GM12878 (cell line): Measurements from ENCODE around the gene CNKSR3. TPM values are rescaled to one million over a fixed set of nuclear protein-coding genes. Genes with fewer than 3 reads are reported as not detected.

ENCODE experiments used
- ATAC-seq: fragments of 200-7000 bp; cut with Tn5 transposase; 3 replicates; pipeline ENCODE4 v1.9.1; 2020; ENCODE audit warnings: mild to moderate bottlenecking, moderate library complexity
- BruUV-seq: library from RNA; stranded (reverse); fragments of 400-500 nt; replicated peaks from 2 replicates; lab custom pipeline; 2021; lab: Mats Ljungman, UMichigan
- CTCF ChIA-PET: fragments of 300-600 bp; sonication (Branson Sonifier 250); formaldehyde crosslinking; extraction: SDS; loops from one replicate; lab custom pipeline; 2021; ENCODE audit warnings: inconsistent platforms; lab: Yijun Ruan, JAX
- POLR2A ChIA-PET: fragments of 350-600 bp; formaldehyde crosslinking; extraction: SDS; loops from one replicate; lab custom pipeline; 2021; ENCODE audit warnings: inconsistent platforms; lab: Charles Lee
- RAD21 ChIA-PET: fragments of 300-600 bp; sonication (Branson Sonifier 250); formaldehyde crosslinking; loops from one replicate; lab custom pipeline; 2023; ENCODE audit warnings: antibody characterized with exemption; ENCODE audit not compliant: unreplicated experiment; lab: Charles Lee
- SMC1A ChIA-PET: fragments of 300-600 bp; sonication (Branson Sonifier 250); formaldehyde crosslinking; loops from one replicate; lab custom pipeline; 2023; ENCODE audit not compliant: unreplicated experiment, uncharacterized antibody; lab: Charles Lee
- DNase-seq: peaks from one replicate; pipeline ENCODE4 v3.0.0-alpha.2; 2011; ENCODE audit warnings: low read depth, low spot score
- FAIRE-seq: peaks from 3 replicates; lab custom pipeline; 2011; peaks lifted over from hg19 to GRCh38; lab: Jason Lieb, UNC
- H2AFZ ChIP-seq: 2 replicates; pipeline ENCODE4 v1.6.0; 2011; ENCODE audit warnings: low read depth, low read length, control low read depth; ENCODE audit not compliant: control insufficient read depth
- H3K27ac ChIP-seq: 2 replicates; pipeline ENCODE4 v1.5.1; 2011; ENCODE audit warnings: control low read depth; ENCODE audit not compliant: control insufficient read depth, insufficient read depth
- H3K27me3 ChIP-seq, 2 experiments: replicated peaks in 1 of 2; 2 replicates each; pipeline versions ENCODE4 v1.6.0 to v1.6.1; 2011; ENCODE audit warnings: low read length in 1 of 2; ENCODE audit not compliant: control insufficient read depth in 2 of 2, insufficient read depth in 2 of 2
- H3K36me3 ChIP-seq, 2 experiments: 2 replicates each; pipeline ENCODE4 v1.5.1; 2011; ENCODE audit warnings: low read length in 1 of 2; ENCODE audit not compliant: control insufficient read depth in 2 of 2, insufficient read depth in 2 of 2
- H3K4me1 ChIP-seq: 2 replicates; pipeline ENCODE4 v1.6.1; 2011; ENCODE audit warnings: mild to moderate bottlenecking, low read length, moderate library complexity, mixed read lengths; ENCODE audit not compliant: control insufficient read depth, insufficient read depth
- H3K4me2 ChIP-seq: 2 replicates; pipeline ENCODE4 v1.6.0; 2011; ENCODE audit warnings: control low read depth; ENCODE audit not compliant: control insufficient read depth, insufficient read depth
- H3K4me3 ChIP-seq: fragments of 200-600 bp; sonication (generic); 2 replicates; pipeline ENCODE4 v1.5.1; 2016
- H3K79me2 ChIP-seq: 2 replicates; pipeline ENCODE4 v1.6.0; 2011; ENCODE audit warnings: low read length; ENCODE audit not compliant: control insufficient read depth, insufficient read depth
- H3K9ac ChIP-seq: 2 replicates; pipeline ENCODE4 v1.8.0; 2011; ENCODE audit warnings: low read length, control low read depth, mixed read lengths; ENCODE audit not compliant: control insufficient read depth, insufficient read depth
- H3K9me3 ChIP-seq: replicated peaks from 3 replicates; pipeline ENCODE4 v1.5.1; 2011; ENCODE audit warnings: mild to moderate bottlenecking, low read length; ENCODE audit not compliant: control insufficient read depth, insufficient read depth
- H4K20me1 ChIP-seq: 2 replicates; pipeline ENCODE4 v1.6.0; 2011; ENCODE audit not compliant: control insufficient read depth, insufficient read depth
- BMI1 ChIP-seq: fragments of 450-650 bp; IDR thresholded peaks from 2 replicates; pipeline ENCODE4 v1.6.1; 2016; ENCODE audit warnings: mild to moderate bottlenecking, moderate library complexity, borderline replicate concordance
- CREM ChIP-seq: IDR thresholded peaks from 2 replicates; pipeline ENCODE4 v1.6.1; 2014; ENCODE audit warnings: antibody characterized with exemption, low read depth
- GATAD2B ChIP-seq: fragments of 450-650 bp; conservative IDR thresholded peaks from 2 replicates; pipeline ENCODE4 v1.6.1; 2017; ENCODE audit warnings: low read depth, mild to moderate bottlenecking, moderate library complexity
- HCFC1 ChIP-seq: fragments of 150-350 bp; IDR thresholded peaks from 2 replicates; pipeline ENCODE4 v1.6.1; 2014; ENCODE audit warnings: low read length
- TCF7 ChIP-seq: IDR thresholded peaks from 2 replicates; pipeline ENCODE4 v1.6.1; 2014; ENCODE audit warnings: antibody characterized with exemption, borderline replicate concordance
- WGBS: methylation state at CpG from one replicate; pipeline ENCODE4 v1.1.6; 2016; ENCODE audit warnings: low lambda C conversion rate; ENCODE audit not compliant: insufficient replicate concordance, insufficient coverage; ENCODE audit errors: missing lambda C conversion rate; 5-methylcytosine and 5-hydroxymethylcytosine counted together
- in situ Hi-C: fragments of 300-500 bp; cut with MboI; formaldehyde crosslinking; loops from 9 replicates; pipeline ENCODE4 v1.14.3; 2018; ENCODE audit warnings: mixed read lengths
- intact Hi-C: fragments of 100-400 bp; cut with micrococcal nuclease; formaldehyde crosslinking; loops from one replicate; pipeline ENCODE4 v1.14.2; 2022; ENCODE audit not compliant: unreplicated experiment
- polyA plus RNA-seq, 11 experiments: library from polyadenylated mRNA; depleted of rRNA in 4 of 11; unstranded in 6 of 11; stranded (reverse) in 5 of 11; fragments of >200 nt; fragmentation: Nextera tagmentation in 4 of 11; fragmentation: Illumina TruSeq in 1 of 11; extraction: Ambion mirVana in 4 of 11; extraction: Trizol in 1 of 11; gene quantifications; 1 replicate in 1 of 11; 2 replicates in 10 of 11; pipeline versions ENCODE4 v1.2.1 to v1.2.3, GENCODE V29; 2011 to 2016; ENCODE audit warnings: inconsistent platforms in 2 of 11, missing spikeins in 2 of 11, low read depth in 1 of 11
- total RNA-seq, 4 experiments: library from RNA; depleted of rRNA in 3 of 4; stranded (reverse); fragments of >200 nt in 3 of 4; fragmentation: Illumina TruSeq in 1 of 4; extraction: Trizol in 1 of 4; gene quantifications; 2 replicates each; pipeline versions ENCODE4 v1.2.1 to v1.2.3, GENCODE V29; 2013 to 2021
- TF ChIP-seq, protein P1 (sequence below): fragments of 450-650 bp; IDR thresholded peaks from 2 replicates; pipeline ENCODE4 v1.6.1; 2017; ENCODE audit warnings: mild to moderate bottlenecking, moderate library complexity
- TF ChIP-seq, protein P2 (sequence below): IDR thresholded peaks from 2 replicates; pipeline ENCODE4 v1.6.1; 2012; ENCODE audit warnings: low read depth, low read length, improper control_type of control experiment
- TF ChIP-seq, protein P3 (sequence below), 3 experiments: IDR thresholded peaks in 2 of 3; conservative IDR thresholded peaks in 1 of 3; 2 replicates each; pipeline ENCODE4 v1.5.1; 2011; ENCODE audit warnings: low read depth in 3 of 3, low read length in 3 of 3, mild to moderate bottlenecking in 3 of 3, control low read depth in 2 of 3, moderate library complexity in 2 of 3, inconsistent platforms in 1 of 3, mixed read lengths in 1 of 3; ENCODE audit not compliant: control insufficient read depth in 2 of 3, insufficient read depth in 1 of 3; ENCODE audit errors: extremely low read depth in 1 of 3
- TF ChIP-seq, protein P4 (sequence below): fragments of 450-650 bp; IDR thresholded peaks from 2 replicates; pipeline ENCODE4 v1.6.1; 2016; ENCODE audit warnings: mild to moderate bottlenecking, moderate library complexity, borderline replicate concordance

The CNKSR3 gene
- total and polyA plus RNA-seq, 10 of the 15 experiments (the other 5 are each of a cell fraction or from before 2014, with no cell fraction given): under 0.01 to 0.48 (median 0.12) TPM; not detected in 2

DNA sequence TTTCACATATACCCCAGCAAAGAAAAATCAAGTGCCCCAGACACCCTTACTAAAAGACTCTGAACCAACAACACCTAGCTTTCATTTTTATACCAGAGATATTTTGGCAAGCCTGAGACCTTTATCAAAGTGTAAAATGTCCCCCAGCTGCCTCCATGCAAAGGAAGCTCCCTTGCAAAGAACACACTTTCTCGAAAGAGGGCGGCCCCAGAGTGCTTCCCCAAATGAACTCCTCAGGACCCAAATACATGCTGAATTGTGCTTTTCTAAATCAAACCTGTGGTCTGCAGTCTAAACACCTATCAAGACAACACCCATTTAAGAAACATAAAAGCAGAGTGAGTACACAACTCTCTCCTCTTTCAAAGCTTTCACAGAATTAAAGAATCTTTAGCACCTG, 154.4 kb downstream of the CNKSR3 start:
- RAD21 ChIA-PET: no interaction called here
- Histone ChIP-seq H3K9ac (no peak overlapping the region), H3K36me3 (no peaks in the 10 kb centered on the region)
- intact Hi-C loops: loop anchor here (5.0 kb wide), 1 partner anchor 199 kb away; no protein-coding TSS in a partner anchor
- TF ChIP-seq, protein P1, sequence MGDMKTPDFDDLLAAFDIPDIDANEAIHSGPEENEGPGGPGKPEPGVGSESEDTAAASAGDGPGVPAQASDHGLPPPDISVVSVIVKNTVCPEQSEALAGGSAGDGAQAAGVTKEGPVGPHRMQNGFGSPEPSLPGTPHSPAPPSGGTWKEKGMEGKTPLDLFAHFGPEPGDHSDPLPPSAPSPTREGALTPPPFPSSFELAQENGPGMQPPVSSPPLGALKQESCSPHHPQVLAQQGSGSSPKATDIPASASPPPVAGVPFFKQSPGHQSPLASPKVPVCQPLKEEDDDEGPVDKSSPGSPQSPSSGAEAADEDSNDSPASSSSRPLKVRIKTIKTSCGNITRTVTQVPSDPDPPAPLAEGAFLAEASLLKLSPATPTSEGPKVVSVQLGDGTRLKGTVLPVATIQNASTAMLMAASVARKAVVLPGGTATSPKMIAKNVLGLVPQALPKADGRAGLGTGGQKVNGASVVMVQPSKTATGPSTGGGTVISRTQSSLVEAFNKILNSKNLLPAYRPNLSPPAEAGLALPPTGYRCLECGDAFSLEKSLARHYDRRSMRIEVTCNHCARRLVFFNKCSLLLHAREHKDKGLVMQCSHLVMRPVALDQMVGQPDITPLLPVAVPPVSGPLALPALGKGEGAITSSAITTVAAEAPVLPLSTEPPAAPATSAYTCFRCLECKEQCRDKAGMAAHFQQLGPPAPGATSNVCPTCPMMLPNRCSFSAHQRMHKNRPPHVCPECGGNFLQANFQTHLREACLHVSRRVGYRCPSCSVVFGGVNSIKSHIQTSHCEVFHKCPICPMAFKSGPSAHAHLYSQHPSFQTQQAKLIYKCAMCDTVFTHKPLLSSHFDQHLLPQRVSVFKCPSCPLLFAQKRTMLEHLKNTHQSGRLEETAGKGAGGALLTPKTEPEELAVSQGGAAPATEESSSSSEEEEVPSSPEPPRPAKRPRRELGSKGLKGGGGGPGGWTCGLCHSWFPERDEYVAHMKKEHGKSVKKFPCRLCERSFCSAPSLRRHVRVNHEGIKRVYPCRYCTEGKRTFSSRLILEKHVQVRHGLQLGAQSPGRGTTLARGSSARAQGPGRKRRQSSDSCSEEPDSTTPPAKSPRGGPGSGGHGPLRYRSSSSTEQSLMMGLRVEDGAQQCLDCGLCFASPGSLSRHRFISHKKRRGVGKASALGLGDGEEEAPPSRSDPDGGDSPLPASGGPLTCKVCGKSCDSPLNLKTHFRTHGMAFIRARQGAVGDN: no peak
- no peak for TF ChIP-seq BMI1
- TF ChIP-seq, protein P2, sequence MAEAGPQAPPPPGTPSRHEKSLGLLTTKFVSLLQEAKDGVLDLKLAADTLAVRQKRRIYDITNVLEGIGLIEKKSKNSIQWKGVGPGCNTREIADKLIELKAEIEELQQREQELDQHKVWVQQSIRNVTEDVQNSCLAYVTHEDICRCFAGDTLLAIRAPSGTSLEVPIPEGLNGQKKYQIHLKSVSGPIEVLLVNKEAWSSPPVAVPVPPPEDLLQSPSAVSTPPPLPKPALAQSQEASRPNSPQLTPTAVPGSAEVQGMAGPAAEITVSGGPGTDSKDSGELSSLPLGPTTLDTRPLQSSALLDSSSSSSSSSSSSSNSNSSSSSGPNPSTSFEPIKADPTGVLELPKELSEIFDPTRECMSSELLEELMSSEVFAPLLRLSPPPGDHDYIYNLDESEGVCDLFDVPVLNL: no peak
- TF ChIP-seq, protein P3, sequence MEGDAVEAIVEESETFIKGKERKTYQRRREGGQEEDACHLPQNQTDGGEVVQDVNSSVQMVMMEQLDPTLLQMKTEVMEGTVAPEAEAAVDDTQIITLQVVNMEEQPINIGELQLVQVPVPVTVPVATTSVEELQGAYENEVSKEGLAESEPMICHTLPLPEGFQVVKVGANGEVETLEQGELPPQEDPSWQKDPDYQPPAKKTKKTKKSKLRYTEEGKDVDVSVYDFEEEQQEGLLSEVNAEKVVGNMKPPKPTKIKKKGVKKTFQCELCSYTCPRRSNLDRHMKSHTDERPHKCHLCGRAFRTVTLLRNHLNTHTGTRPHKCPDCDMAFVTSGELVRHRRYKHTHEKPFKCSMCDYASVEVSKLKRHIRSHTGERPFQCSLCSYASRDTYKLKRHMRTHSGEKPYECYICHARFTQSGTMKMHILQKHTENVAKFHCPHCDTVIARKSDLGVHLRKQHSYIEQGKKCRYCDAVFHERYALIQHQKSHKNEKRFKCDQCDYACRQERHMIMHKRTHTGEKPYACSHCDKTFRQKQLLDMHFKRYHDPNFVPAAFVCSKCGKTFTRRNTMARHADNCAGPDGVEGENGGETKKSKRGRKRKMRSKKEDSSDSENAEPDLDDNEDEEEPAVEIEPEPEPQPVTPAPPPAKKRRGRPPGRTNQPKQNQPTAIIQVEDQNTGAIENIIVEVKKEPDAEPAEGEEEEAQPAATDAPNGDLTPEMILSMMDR (IDR thresholded peaks at IDR 0.05 in 2 of 3, conservative IDR thresholded peaks at IDR 0.05 in 1 of 3; ENCODE audit: control insufficient read depth in 2 of 3, extremely low read depth in 1 of 3, insufficient read depth in 1 of 3, low read depth in 3 of 3, low read length in 3 of 3): no peak
- TF ChIP-seq TCF7: no peak
- TF ChIP-seq GATAD2B: no peak
- no peak for TF ChIP-seq CREM
- TF ChIP-seq, protein P4, sequence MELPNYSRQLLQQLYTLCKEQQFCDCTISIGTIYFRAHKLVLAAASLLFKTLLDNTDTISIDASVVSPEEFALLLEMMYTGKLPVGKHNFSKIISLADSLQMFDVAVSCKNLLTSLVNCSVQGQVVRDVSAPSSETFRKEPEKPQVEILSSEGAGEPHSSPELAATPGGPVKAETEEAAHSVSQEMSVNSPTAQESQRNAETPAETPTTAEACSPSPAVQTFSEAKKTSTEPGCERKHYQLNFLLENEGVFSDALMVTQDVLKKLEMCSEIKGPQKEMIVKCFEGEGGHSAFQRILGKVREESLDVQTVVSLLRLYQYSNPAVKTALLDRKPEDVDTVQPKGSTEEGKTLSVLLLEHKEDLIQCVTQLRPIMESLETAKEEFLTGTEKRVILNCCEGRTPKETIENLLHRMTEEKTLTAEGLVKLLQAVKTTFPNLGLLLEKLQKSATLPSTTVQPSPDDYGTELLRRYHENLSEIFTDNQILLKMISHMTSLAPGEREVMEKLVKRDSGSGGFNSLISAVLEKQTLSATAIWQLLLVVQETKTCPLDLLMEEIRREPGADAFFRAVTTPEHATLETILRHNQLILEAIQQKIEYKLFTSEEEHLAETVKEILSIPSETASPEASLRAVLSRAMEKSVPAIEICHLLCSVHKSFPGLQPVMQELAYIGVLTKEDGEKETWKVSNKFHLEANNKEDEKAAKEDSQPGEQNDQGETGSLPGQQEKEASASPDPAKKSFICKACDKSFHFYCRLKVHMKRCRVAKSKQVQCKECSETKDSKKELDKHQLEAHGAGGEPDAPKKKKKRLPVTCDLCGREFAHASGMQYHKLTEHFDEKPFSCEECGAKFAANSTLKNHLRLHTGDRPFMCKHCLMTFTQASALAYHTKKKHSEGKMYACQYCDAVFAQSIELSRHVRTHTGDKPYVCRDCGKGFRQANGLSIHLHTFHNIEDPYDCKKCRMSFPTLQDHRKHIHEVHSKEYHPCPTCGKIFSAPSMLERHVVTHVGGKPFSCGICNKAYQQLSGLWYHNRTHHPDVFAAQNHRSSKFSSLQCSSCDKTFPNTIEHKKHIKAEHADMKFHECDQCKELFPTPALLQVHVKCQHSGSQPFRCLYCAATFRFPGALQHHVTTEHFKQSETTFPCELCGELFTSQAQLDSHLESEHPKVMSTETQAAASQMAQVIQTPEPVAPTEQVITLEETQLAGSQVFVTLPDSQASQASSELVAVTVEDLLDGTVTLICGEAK: no peak
- TF ChIP-seq HCFC1: no peak
- TF ChIP-seq, all 136 proteins: peak for 0
- no peak for DNase-seq
- no peak for ATAC-seq
- ChIA-PET CTCF (interaction anchor here (1.3 kb wide), 1 partner anchor 53 kb away, joined by 3 read pairs; no protein-coding TSS in a partner anchor), POLR2A (no interaction called here), SMC1A (interaction anchor here (0.8 to 1.1 kb wide), 3 partner anchors 26 to 112 kb away, joined by 3 read pairs; no protein-coding TSS in a partner anchor)
- in situ Hi-C loops: loop anchor here (5.0 kb wide), 1 partner anchor 199 kb away; no protein-coding TSS in a partner anchor
- Histone ChIP-seq H4K20me1 (no peaks in the 10 kb centered on the region), H3K27ac (no peak overlapping the region), H3K4me3 (no peak overlapping the region), H3K4me1 (peaks cover 33% of the 10 kb centered on the region), H3K27me3 (no peaks in the 10 kb centered on the region; a peak in 1 of 4 replicates), H3K79me2 (no peaks in the 10 kb centered on the region), H2AFZ (no peak overlapping the region), H3K9me3 (no peaks in the 10 kb centered on the region; the same call in 2 of the 3 replicates), H3K4me2 (peak overlapping the region; percentile 34; the same call in 1 of the 2 replicates)
- no peak for FAIRE-seq
- WGBS: 31% methylated on average over 2 of the region's 2 CpGs
- no TSS peak for BruUV-seq
